NCI-H2107 (cell line): ENCODE results near the gene WDR3.

Source experiments
- DNase-seq: peaks from one replicate; lab custom pipeline; 2025; lab: John Stamatoyannopoulos, UW

The WDR3 gene

GRCh38 chr1:117952386-117952785 is 22.8 kb downstream of the WDR3 start:
- no peak for DNase-seq

- DNase-seq: no peak
Observed at GRCh38 chr1:117959364-117959763, 29.8 kb downstream of the WDR3 start.

GRCh38 chr1:117964290-117965038 is 34.9 kb downstream of the WDR3 start:
- DNase-seq: no peak

DNA sequence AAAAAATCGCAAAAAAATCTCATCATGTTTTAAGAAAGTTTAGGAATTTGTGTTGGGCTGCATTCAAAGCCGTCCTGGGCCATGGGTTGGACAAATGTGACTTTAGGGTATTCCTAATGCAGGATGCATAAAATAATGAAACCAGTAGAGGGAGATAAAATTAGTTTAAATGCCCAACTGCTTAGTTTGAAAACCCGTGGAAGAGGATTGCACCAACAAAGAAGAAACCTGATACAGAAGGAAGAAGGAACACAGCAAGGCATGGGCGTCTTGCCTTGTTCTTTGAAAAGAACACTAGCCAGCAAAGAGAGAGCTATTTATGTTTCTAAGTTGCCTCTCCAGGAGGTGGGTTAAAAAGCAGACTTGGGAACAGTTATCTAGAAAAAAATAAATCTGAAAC is 37.9 kb downstream of the WDR3 start:
- no peak for DNase-seq

DNA sequence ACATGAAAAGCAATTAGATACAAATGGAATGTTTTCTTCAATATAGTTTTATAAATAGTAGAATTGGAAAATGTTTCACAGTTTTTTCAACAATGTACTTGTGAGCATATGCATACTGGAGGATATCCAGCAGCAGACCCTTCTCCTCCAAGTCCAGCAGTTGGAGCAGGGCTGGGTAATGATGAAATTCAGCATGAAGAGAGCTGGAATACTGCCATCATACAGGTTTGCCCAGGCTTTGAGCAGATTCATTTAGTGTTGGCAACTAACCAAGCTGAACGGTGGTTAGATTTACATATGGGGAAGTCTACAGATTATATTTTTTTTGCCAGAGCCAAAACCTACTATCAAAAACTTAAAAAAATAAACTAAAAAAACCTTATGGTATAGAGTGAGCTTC is 38.3 kb downstream of the WDR3 start:
- DNase-seq: peak; percentile 10

- no peak for DNase-seq
Observed at GRCh38 chr1:117970252-117970651, 40.7 kb downstream of the WDR3 start.

GRCh38 chr1:117971777-117972176 is 42.2 kb downstream of the WDR3 start:
- no peak for DNase-seq

- no peak for DNase-seq
Observed at GRCh38 chr1:117976381-117976780, 46.8 kb downstream of the WDR3 start.

- DNase-seq: no peak
Observed at GRCh38 chr1:117981455-117982192, 52.1 kb downstream of the WDR3 start.

DNA sequence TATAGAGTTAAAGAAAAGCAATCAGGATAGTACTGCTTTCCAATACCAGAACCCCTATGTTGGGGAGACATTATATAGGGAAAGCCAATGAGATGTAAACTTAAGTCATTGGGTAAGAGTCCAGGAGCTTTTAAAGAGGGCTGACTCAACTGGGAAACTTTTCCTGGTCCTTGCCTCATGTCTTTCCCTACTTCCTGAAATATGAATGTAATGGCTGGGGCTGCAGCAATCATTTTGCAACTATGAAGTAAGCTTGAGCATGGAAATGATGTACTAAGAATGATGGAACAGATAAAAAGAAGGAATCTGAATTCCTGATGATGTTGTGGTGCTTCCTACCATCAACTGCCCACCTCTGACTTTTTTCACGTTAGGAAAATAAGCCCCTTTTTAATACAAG is 55.7 kb downstream of the WDR3 start:
- no peak for DNase-seq

DNA sequence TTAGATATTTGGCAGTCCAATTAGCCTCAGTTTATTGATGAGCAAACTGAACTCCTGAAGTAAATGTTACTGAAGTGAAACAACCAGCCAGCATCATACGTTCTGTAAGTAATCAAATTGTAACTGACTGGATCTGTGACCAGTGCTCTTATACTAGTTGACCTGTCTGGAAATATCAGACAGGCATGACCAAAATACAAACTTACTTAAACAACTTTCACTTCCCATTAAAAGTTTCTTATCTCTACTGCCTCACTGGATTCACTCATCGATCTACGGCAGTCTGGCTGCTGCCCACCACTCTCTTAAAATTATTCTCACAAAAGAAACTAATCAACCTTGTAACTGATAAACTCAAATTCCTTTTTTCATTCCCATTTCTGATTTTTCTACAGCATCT is 56.4 kb downstream of the WDR3 start:
- no peak for DNase-seq

- DNase-seq: no peak
Observed at GRCh38 chr1:118004312-118004711, 74.8 kb downstream of the WDR3 start.

GRCh38 chr1:118007391-118007790 is 77.9 kb downstream of the WDR3 start:
- no peak for DNase-seq

- DNase-seq: no peak
Observed at GRCh38 chr1:118008011-118008410, 78.5 kb downstream of the WDR3 start.

GRCh38 chr1:118012515-118013124 is 83.1 kb downstream of the WDR3 start:
- DNase-seq: no peak

- DNase-seq: no peak
Observed at GRCh38 chr1:118013336-118013735, 83.8 kb downstream of the WDR3 start.

GRCh38 chr1:118013938-118014337 is 84.4 kb downstream of the WDR3 start:
- no peak for DNase-seq
